ENCODE results near the gene MORN3. TPM values are rescaled to one million over a fixed set of nuclear protein-coding genes. Genes with fewer than 3 reads are reported as not detected.
A peak's percentile ranks its signal among the peaks of the same experiment; 100 is the strongest.
"Not testable (repeated sequence)": the region's sequence is repeated elsewhere in the genome, so short reads cannot be mapped to it uniquely, and the experiment has no call there.

MORN3 gene
- total and polyA plus RNA-seq, 5 donors from 2014 or later, result 2.3 to 7.3 (median 5.6) TPM

DNA sequence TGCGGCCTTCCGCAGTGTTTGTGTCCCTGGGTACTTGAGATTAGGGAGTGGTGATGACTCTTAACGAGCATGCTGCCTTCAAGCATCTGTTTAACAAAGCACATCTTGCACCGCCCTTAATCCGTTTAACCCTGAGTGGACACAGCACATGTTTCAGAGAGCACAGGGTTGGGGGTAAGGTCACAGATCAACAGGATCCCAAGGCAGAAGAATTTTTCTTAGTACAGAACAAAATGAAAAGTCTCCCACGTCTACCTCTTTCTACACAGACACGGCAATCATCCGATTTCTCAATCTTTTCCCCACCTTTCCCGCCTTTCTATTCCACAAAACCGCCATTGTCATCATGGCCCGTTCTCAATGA, 35.6 kb downstream of the MORN3 start:
- H3K27ac Mint-ChIP-seq; ATAC-seq (ENCODE audit: low read depth in 2 of 2); H3K27ac ChIP-seq (ENCODE audit: insufficient read depth, low read length, poor library complexity, severe bottlenecking); H3K9me3 ChIP-seq (ENCODE audit: control insufficient read depth in 2 of 2, low read length in 2 of 2); H3K9me3 Mint-ChIP-seq; H3K36me3 ChIP-seq (ENCODE audit: control insufficient read depth, insufficient read depth, low read length); H3K4me3 Mint-ChIP-seq; DNase-seq; H3K27me3 Mint-ChIP-seq; H3K4me3 ChIP-seq (ENCODE audit: low read depth, low read length); H3K27me3 ChIP-seq (ENCODE audit: control insufficient read depth, insufficient read depth, low read length): not testable (repeated sequence)
- Mint-ChIP-seq H3K36me3 (peaks cover 12% of the 10 kb centered on the region), H3K4me1 (peaks cover 6 to 88% (median 58%) of the 10 kb centered on the region in 4 donors)
- peaks cover 81% of the 10 kb centered on the region for H3K4me1 ChIP-seq (ENCODE audit: control insufficient read depth, insufficient read depth, low read length, poor library complexity, severe bottlenecking)

GRCh38 chr12:121632069-121632970, 37.1 kb downstream of the MORN3 start:
- DNase-seq (no peak), ATAC-seq (ENCODE audit: low read depth in 2 of 2) (no peak)
- no peaks in the 10 kb centered on the region for H3K27me3 ChIP-seq (ENCODE audit: control insufficient read depth, insufficient read depth, low read length)
- Mint-ChIP-seq H3K27me3 (no peaks in the 10 kb centered on the region), H3K27ac (peak overlapping the region; percentile 77 to 95 (median 92)), H3K4me1 (peaks cover 19 to 86% (median 55%) of the 10 kb centered on the region in 4 donors), H3K9me3 (no peaks in the 10 kb centered on the region), H3K4me3 (peak overlapping the region; percentile 64 to 100 (median 77)), H3K36me3 (peaks cover 12% of the 10 kb centered on the region)
- peaks cover 9% of the 10 kb centered on the region for H3K36me3 ChIP-seq (ENCODE audit: control insufficient read depth, insufficient read depth, low read length)
- no peaks in the 10 kb centered on the region for H3K9me3 ChIP-seq (ENCODE audit: control insufficient read depth in 2 of 2, low read length in 2 of 2)
- peaks cover 83% of the 10 kb centered on the region for H3K4me1 ChIP-seq (ENCODE audit: control insufficient read depth, insufficient read depth, low read length, poor library complexity, severe bottlenecking)
- H3K27ac ChIP-seq (ENCODE audit: insufficient read depth, low read length, poor library complexity, severe bottlenecking), result peak overlapping the region; percentile 63
- H3K4me3 ChIP-seq (ENCODE audit: low read depth, low read length), result peak overlapping the region; percentile 45

- Histone ChIP-seq H3K27ac (ENCODE audit: insufficient read depth, low read length, poor library complexity, severe bottlenecking) (peak overlapping the region; percentile 94), H3K4me1 (ENCODE audit: control insufficient read depth, insufficient read depth, low read length, poor library complexity, severe bottlenecking) (peaks cover 75% of the 10 kb centered on the region), H3K4me3 (ENCODE audit: low read depth, low read length) (peak overlapping the region; percentile 18), H3K27me3 (ENCODE audit: control insufficient read depth, insufficient read depth, low read length) (no peaks in the 10 kb centered on the region), H3K9me3 (ENCODE audit: control insufficient read depth in 2 of 2, low read length in 2 of 2) (no peaks in the 10 kb centered on the region), H3K36me3 (ENCODE audit: control insufficient read depth, insufficient read depth, low read length) (peaks cover 9% of the 10 kb centered on the region)
- no peak for ATAC-seq (ENCODE audit: low read depth in 2 of 2)
- no peak for DNase-seq
- peak overlapping the region in 2 of 3 donors; percentile 91 to 97 for H3K27ac Mint-ChIP-seq
- H3K4me3 Mint-ChIP-seq, result peak overlapping the region; percentile 80 to 100 (median 97)
- peaks cover 21 to 75% (median 47%) of the 10 kb centered on the region in 4 donors for H3K4me1 Mint-ChIP-seq
- H3K36me3 Mint-ChIP-seq, result peaks cover 12% of the 10 kb centered on the region
- no peaks in the 10 kb centered on the region for H3K9me3 Mint-ChIP-seq
- no peaks in the 10 kb centered on the region for H3K27me3 Mint-ChIP-seq
Measured at GRCh38 chr12:121630791-121631355, 38.6 kb downstream of the MORN3 start.

GRCh38 chr12:121628536-121628935, 40.9 kb downstream of the MORN3 start:
- Histone ChIP-seq H3K27ac (ENCODE audit: insufficient read depth, low read length, poor library complexity, severe bottlenecking) (peak overlapping the region; percentile 94), H3K4me3 (ENCODE audit: low read depth, low read length) (peak overlapping the region; percentile 91), H3K9me3 (ENCODE audit: control insufficient read depth in 2 of 2, low read length in 2 of 2) (no peaks in the 10 kb centered on the region), H3K27me3 (ENCODE audit: control insufficient read depth, insufficient read depth, low read length) (no peaks in the 10 kb centered on the region), H3K36me3 (ENCODE audit: control insufficient read depth, insufficient read depth, low read length) (peaks cover 9% of the 10 kb centered on the region), H3K4me1 (ENCODE audit: control insufficient read depth, insufficient read depth, low read length, poor library complexity, severe bottlenecking) (peaks cover 74% of the 10 kb centered on the region)
- H3K27ac Mint-ChIP-seq, result peak overlapping the region; percentile 90 to 97 (median 97)
- ATAC-seq (ENCODE audit: low read depth in 2 of 2), result no peak
- H3K36me3 Mint-ChIP-seq, result peaks cover 12% of the 10 kb centered on the region
- H3K4me3 Mint-ChIP-seq, result peak overlapping the region; percentile 95 to 100 (median 97)
- peak in 1 of 3 donors; percentile 20 for DNase-seq
- no peaks in the 10 kb centered on the region for H3K27me3 Mint-ChIP-seq
- peaks cover 21 to 71% (median 50%) of the 10 kb centered on the region in 4 donors for H3K4me1 Mint-ChIP-seq
- H3K9me3 Mint-ChIP-seq, result no peaks in the 10 kb centered on the region

DNA sequence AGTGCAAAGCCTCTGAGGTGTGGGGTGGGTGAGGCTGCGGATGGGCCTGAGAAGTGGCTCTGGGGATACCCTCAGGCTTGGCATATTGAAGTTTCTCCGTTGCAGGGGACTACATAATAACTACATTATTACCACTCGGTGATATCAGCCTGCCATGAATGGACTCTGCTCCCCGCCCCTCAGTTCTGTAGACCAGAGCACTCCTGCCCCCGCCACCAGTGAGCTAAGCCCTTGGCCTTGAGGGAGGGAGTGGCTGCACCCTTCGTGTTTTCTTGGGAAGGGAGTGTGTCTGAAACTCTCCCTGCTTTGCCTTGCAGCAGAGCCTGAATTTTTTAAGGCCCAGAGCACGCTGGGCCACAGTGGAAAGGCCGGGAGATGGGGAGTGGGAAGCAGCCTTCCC, 41.4 kb downstream of the MORN3 start:
- H3K9me3 Mint-ChIP-seq, result no peaks in the 10 kb centered on the region
- Histone ChIP-seq H3K27ac (ENCODE audit: insufficient read depth, low read length, poor library complexity, severe bottlenecking) (peak overlapping the region; percentile 94), H3K4me1 (ENCODE audit: control insufficient read depth, insufficient read depth, low read length, poor library complexity, severe bottlenecking) (peaks cover 71% of the 10 kb centered on the region), H3K9me3 (ENCODE audit: control insufficient read depth in 2 of 2, low read length in 2 of 2) (no peaks in the 10 kb centered on the region), H3K36me3 (ENCODE audit: control insufficient read depth, insufficient read depth, low read length) (peaks cover 9% of the 10 kb centered on the region), H3K4me3 (ENCODE audit: low read depth, low read length) (peak overlapping the region; percentile 91), H3K27me3 (ENCODE audit: control insufficient read depth, insufficient read depth, low read length) (no peaks in the 10 kb centered on the region)
- H3K27me3 Mint-ChIP-seq, result no peaks in the 10 kb centered on the region
- peak overlapping the region; percentile 95 to 100 (median 97) for H3K4me3 Mint-ChIP-seq
- peak in 1 of 3 donors; percentile 18 for DNase-seq
- H3K4me1 Mint-ChIP-seq, result peaks cover 21 to 67% (median 48%) of the 10 kb centered on the region in 4 donors
- no peak for ATAC-seq (ENCODE audit: low read depth in 2 of 2)
- H3K27ac Mint-ChIP-seq, result peak overlapping the region; percentile 92 to 97 (median 97)
- peaks cover 12% of the 10 kb centered on the region for H3K36me3 Mint-ChIP-seq

DNA sequence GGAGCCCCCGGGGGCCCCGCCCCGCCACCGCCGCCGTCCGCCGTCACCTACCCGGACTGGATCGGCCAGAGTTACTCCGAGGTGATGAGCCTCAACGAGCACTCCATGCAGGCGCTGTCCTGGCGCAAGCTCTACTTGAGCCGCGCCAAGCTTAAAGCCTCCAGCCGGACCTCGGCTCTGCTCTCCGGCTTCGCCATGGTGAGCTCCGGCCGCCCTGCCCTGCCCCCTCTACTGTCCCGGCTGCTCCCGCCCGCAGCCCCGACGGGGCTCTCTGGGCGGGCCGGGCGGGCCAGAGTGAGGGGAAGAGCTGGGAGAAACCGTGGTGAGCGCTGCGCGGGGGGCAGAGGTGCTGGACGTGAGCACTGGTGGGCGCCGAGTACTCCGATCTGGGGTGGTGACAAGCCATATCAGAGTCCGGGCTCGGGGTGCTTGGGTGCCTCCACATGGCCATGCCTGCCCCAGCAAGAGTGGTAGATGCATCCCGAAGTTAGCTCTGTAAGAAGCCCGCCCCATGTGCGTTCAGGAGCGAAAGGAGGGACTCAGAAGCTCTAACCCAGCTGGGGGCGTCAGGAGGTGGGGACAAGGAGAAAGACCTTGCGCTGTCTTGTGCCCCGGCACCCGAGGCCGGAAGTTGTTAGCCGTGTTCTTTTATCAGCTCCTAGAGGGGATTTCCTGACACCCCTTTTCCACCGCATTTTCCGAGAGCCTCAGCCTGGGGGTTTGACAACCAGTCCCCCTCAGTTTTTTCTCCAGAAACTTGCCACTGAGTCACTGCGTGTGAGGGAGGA, 42.4 kb downstream of the MORN3 start:
- no peaks in the 10 kb centered on the region for H3K27me3 Mint-ChIP-seq
- peak; percentile 25 to 34 for ATAC-seq (ENCODE audit: low read depth in 2 of 2)
- peak overlapping the region; percentile 94 for H3K27ac ChIP-seq (ENCODE audit: insufficient read depth, low read length, poor library complexity, severe bottlenecking)
- H3K27me3 ChIP-seq (ENCODE audit: control insufficient read depth, insufficient read depth, low read length), result no peaks in the 10 kb centered on the region
- H3K36me3 Mint-ChIP-seq, result peaks cover 9% of the 10 kb centered on the region
- no peaks in the 10 kb centered on the region for H3K9me3 Mint-ChIP-seq
- H3K4me1 Mint-ChIP-seq, result peaks cover 21 to 57% (median 39%) of the 10 kb centered on the region in 4 donors
- peak overlapping the region; percentile 95 to 100 (median 97) for H3K4me3 Mint-ChIP-seq
- peak; percentile 75 to 82 (median 82) for DNase-seq
- H3K4me1 ChIP-seq (ENCODE audit: control insufficient read depth, insufficient read depth, low read length, poor library complexity, severe bottlenecking), result peaks cover 61% of the 10 kb centered on the region
- peak overlapping the region; percentile 91 for H3K4me3 ChIP-seq (ENCODE audit: low read depth, low read length)
- no peaks in the 10 kb centered on the region for H3K9me3 ChIP-seq (ENCODE audit: control insufficient read depth in 2 of 2, low read length in 2 of 2)
- peaks cover 9% of the 10 kb centered on the region for H3K36me3 ChIP-seq (ENCODE audit: control insufficient read depth, insufficient read depth, low read length)
- peak overlapping the region; percentile 92 to 97 (median 97) for H3K27ac Mint-ChIP-seq

- Mint-ChIP-seq H3K27ac (peak within 1 kb of the TSS; percentile 92 to 97 (median 97)), H3K4me3 (peak within 1 kb of the TSS; percentile 95 to 100 (median 97)), H3K9me3 (no peaks in the 10 kb centered on the region), H3K4me1 (peaks cover 21 to 50% (median 34%) of the 10 kb centered on the region in 4 donors), H3K36me3 (peaks cover 6% of the 10 kb centered on the region), H3K27me3 (no peaks in the 10 kb centered on the region)
- ATAC-seq (ENCODE audit: low read depth in 2 of 2) (peak; percentile 82 to 85), DNase-seq (peak; percentile 93 to 97 (median 95))
- Histone ChIP-seq H3K27me3 (ENCODE audit: control insufficient read depth, insufficient read depth, low read length) (no peaks in the 10 kb centered on the region), H3K4me1 (ENCODE audit: control insufficient read depth, insufficient read depth, low read length, poor library complexity, severe bottlenecking) (peaks cover 53% of the 10 kb centered on the region), H3K36me3 (ENCODE audit: control insufficient read depth, insufficient read depth, low read length) (peaks cover 9% of the 10 kb centered on the region), H3K9me3 (ENCODE audit: control insufficient read depth in 2 of 2, low read length in 2 of 2) (no peaks in the 10 kb centered on the region), H3K27ac (ENCODE audit: insufficient read depth, low read length, poor library complexity, severe bottlenecking) (peak within 1 kb of the TSS; percentile 94), H3K4me3 (ENCODE audit: low read depth, low read length) (peak within 1 kb of the TSS; percentile 91)
Measured at GRCh38 chr12:121626087-121626852, 43.2 kb downstream of the MORN3 start, which contains the start of gene ORAI1. ORAI1 (plus strand) TSS chr12:121626530.

Measured in CD4-positive, CD25-positive, alpha-beta regulatory T cell (primary cell).